H1 (cell line): ENCODE measurements around the gene LRRC74B. TPM values are rescaled to one million over a fixed set of nuclear protein-coding genes. Genes with fewer than 3 reads are reported as not detected.

Experiments
- CTCF ChIA-PET: fragments of 300-600 bp; sonication (Branson Sonifier 250); formaldehyde crosslinking; loops from one replicate; lab custom pipeline; 2021; ENCODE audit not compliant: partially characterized antibody; lab: Charles Lee
- POLR2A ChIA-PET: fragments of 300-600 bp; sonication (Branson Sonifier 250); formaldehyde crosslinking; loops from one replicate; lab custom pipeline; 2021; ENCODE audit warnings: inconsistent platforms; ENCODE audit not compliant: partially characterized antibody; lab: Charles Lee
- DNase-seq, 2 experiments: peaks; one replicate each; pipeline versions ENCODE4 v3.0.0 to v3.0.0-alpha.2; 2010 to 2022; ENCODE audit warnings: low spot score in 2 of 2, low read depth in 1 of 2, mixed read lengths in 1 of 2
- FAIRE-seq: peaks from 2 replicates; lab custom pipeline; 2011; peaks lifted over from hg19 to GRCh38; lab: Jason Lieb, UNC
- H2AFZ ChIP-seq: 2 replicates; pipeline ENCODE4 v1.8.1; 2012; ENCODE audit warnings: low read length, inconsistent platforms
- H2AK5ac ChIP-seq: 2 replicates; pipeline ENCODE4 v1.6.1; 2013; ENCODE audit warnings: low read depth, low read length
- H2BK120ac ChIP-seq: replicated peaks from 2 replicates; pipeline ENCODE3; 2013; ENCODE audit warnings: low read depth, low read length, inconsistent platforms
- H2BK12ac ChIP-seq: 2 replicates; pipeline ENCODE4 v1.6.1; 2013; ENCODE audit warnings: low read depth, low read length
- H2BK15ac ChIP-seq: 2 replicates; pipeline ENCODE4 v1.6.1; 2013; ENCODE audit warnings: low read length
- H2BK20ac ChIP-seq: 2 replicates; pipeline ENCODE4 v1.6.1; 2013; ENCODE audit warnings: low read length
- H2BK5ac ChIP-seq: 2 replicates; pipeline ENCODE4 v1.6.1; 2013; ENCODE audit warnings: low read depth, low read length
- H3K14ac ChIP-seq: 2 replicates; pipeline ENCODE4 v1.6.1; 2013; ENCODE audit warnings: inconsistent platforms; ENCODE audit not compliant: insufficient read length
- H3K18ac ChIP-seq: 2 replicates; pipeline ENCODE4 v1.6.1; 2013; ENCODE audit warnings: low read length; ENCODE audit errors: extremely low read depth
- H3K23ac ChIP-seq: 2 replicates; pipeline ENCODE4 v1.6.1; 2013; ENCODE audit warnings: inconsistent platforms; ENCODE audit not compliant: insufficient read length
- H3K23me2 ChIP-seq: 2 replicates; pipeline ENCODE4 v1.6.1; 2013; ENCODE audit warnings: low read depth, low read length
- H3K27ac ChIP-seq: 2 replicates; pipeline ENCODE4 v1.6.1; 2011; ENCODE audit warnings: low read depth, low read length, inconsistent platforms
- H3K27me3 ChIP-seq, 4 experiments: replicated peaks in 1 of 4; 1 replicate in 1 of 4; 2 replicates in 3 of 4; pipeline versions ENCODE4 v1.6.1 to v1.8.1; 2011 to 2013; ENCODE audit warnings: low read length in 3 of 4, mild to moderate bottlenecking in 3 of 4, inconsistent platforms in 2 of 4, mixed read lengths in 2 of 4, moderate library complexity in 1 of 4; ENCODE audit not compliant: control insufficient read depth in 3 of 4, insufficient read depth in 3 of 4; ENCODE audit errors: extremely low read depth in 1 of 4
- H3K36me3 ChIP-seq, 4 experiments: 2 replicates each; pipeline versions ENCODE4 v1.6.1 to v1.8.1; 2011 to 2013; ENCODE audit warnings: mild to moderate bottlenecking in 4 of 4, low read length in 3 of 4, moderate library complexity in 2 of 4, control low read depth in 1 of 4, inconsistent platforms in 1 of 4; ENCODE audit not compliant: insufficient read depth in 4 of 4, control insufficient read depth in 2 of 4
- H3K4ac ChIP-seq: replicated peaks from 2 replicates; pipeline ENCODE3; 2013; ENCODE audit warnings: low read length, low read depth, mixed read lengths, inconsistent platforms; ENCODE audit not compliant: insufficient read length
- H3K4me1 ChIP-seq, 4 experiments: replicated peaks in 1 of 4; 1 replicate in 1 of 4; 2 replicates in 3 of 4; pipeline versions ENCODE4 v1.6.1 to v1.8.1; 2011 to 2013; ENCODE audit warnings: low read length in 3 of 4, inconsistent platforms in 2 of 4, mixed read lengths in 1 of 4; ENCODE audit not compliant: insufficient read depth in 4 of 4, control insufficient read depth in 3 of 4
- H3K4me2 ChIP-seq, 2 experiments: 2 replicates each; pipeline versions ENCODE4 v1.6.1 to v1.8.1; 2011 to 2013; ENCODE audit warnings: low read depth in 2 of 2, low read length in 2 of 2, control low read depth in 1 of 2, inconsistent platforms in 1 of 2, mild to moderate bottlenecking in 1 of 2; ENCODE audit not compliant: insufficient read depth in 1 of 2
- H3K4me3 ChIP-seq, 4 experiments: fragments of 200-600, 300-600 bp in 1 of 4; sonication (generic), shearing (Covaris generic), sonication (Bioruptor Twin) in 1 of 4; 2 replicates each; pipeline versions ENCODE4 v1.5.1 to v1.8.1; 2011 to 2016; ENCODE audit warnings: low read length in 4 of 4, low read depth in 3 of 4, control low read depth in 2 of 4, inconsistent platforms in 2 of 4, mild to moderate bottlenecking in 2 of 4, mixed read lengths in 1 of 4, moderate library complexity in 1 of 4; ENCODE audit not compliant: insufficient read depth in 2 of 4; ENCODE audit errors: extremely low read depth in 1 of 4
- H3K56ac ChIP-seq: replicated peaks from 2 replicates; pipeline ENCODE3; 2013; ENCODE audit warnings: low read depth, mild to moderate bottlenecking, mixed read lengths, low read length, inconsistent platforms; ENCODE audit not compliant: insufficient read length
- H3K79me1 ChIP-seq: 2 replicates; pipeline ENCODE4 v1.6.1; 2013; ENCODE audit warnings: low read depth, low read length, control low read depth
- H3K79me2 ChIP-seq, 2 experiments: 2 replicates each; pipeline versions ENCODE4 v1.6.1 to v1.8.1; 2012 to 2013; ENCODE audit warnings: low read length in 2 of 2, mild to moderate bottlenecking in 2 of 2, inconsistent platforms in 1 of 2; ENCODE audit not compliant: insufficient read depth in 2 of 2, control insufficient read depth in 1 of 2
- H3K9ac ChIP-seq, 4 experiments: replicated peaks in 1 of 4; 1 replicate in 1 of 4; 2 replicates in 3 of 4; pipeline versions ENCODE4 v1.6.1 to v1.8.1; 2011 to 2013; ENCODE audit warnings: low read depth in 3 of 4, low read length in 3 of 4, control low read depth in 2 of 4, mild to moderate bottlenecking in 2 of 4, moderate library complexity in 2 of 4, inconsistent platforms in 1 of 4; ENCODE audit errors: extremely low read depth in 1 of 4
- H3K9me3 ChIP-seq, 2 experiments: 2 replicates each; pipeline versions ENCODE4 v1.6.1 to v1.8.1; 2012 to 2013; ENCODE audit warnings: mild to moderate bottlenecking in 2 of 2, moderate library complexity in 2 of 2, control low read depth in 1 of 2, inconsistent platforms in 1 of 2, low read depth in 1 of 2, low read length in 1 of 2, mixed read lengths in 1 of 2; ENCODE audit not compliant: insufficient read depth in 2 of 2
- H4K20me1 ChIP-seq, 2 experiments: replicated peaks in 1 of 2; 2 replicates each; pipeline versions ENCODE3 to v1.8.1; 2011 to 2013; ENCODE audit warnings: inconsistent platforms in 2 of 2, low read length in 2 of 2, mild to moderate bottlenecking in 1 of 2; ENCODE audit not compliant: insufficient read depth in 2 of 2, control insufficient read depth in 1 of 2
- H4K5ac ChIP-seq: 2 replicates; pipeline ENCODE4 v1.6.1; 2013; ENCODE audit warnings: low read length, low read depth, mixed read lengths, inconsistent platforms; ENCODE audit not compliant: insufficient read length
- H4K8ac ChIP-seq: 2 replicates; pipeline ENCODE4 v1.8.0; 2013; ENCODE audit warnings: mild to moderate bottlenecking, moderate library complexity, low read length, inconsistent platforms; ENCODE audit not compliant: insufficient read depth; ENCODE audit errors: extremely low read depth
- H4K91ac ChIP-seq: replicated peaks from 2 replicates; pipeline ENCODE3; 2013; ENCODE audit warnings: low read length, mixed read lengths, inconsistent platforms; ENCODE audit not compliant: insufficient read length
- BCL11A ChIP-seq, 2 experiments: IDR thresholded peaks; one replicate each; pipeline ENCODE4 v1.6.1; 2011; ENCODE audit warnings: low read depth in 2 of 2, low read length in 2 of 2, mild to moderate bottlenecking in 2 of 2
- CHD1 ChIP-seq: IDR thresholded peaks from 2 replicates; pipeline ENCODE4 v1.6.1; 2012; ENCODE audit warnings: low read depth, low read length, improper control_type of control experiment
- HDAC2 ChIP-seq, 2 experiments: fragments of 300-600 bp in 1 of 2; sonication (generic) in 1 of 2; IDR thresholded peaks; 2 replicates each; pipeline ENCODE4 v1.6.1; 2011 to 2012; ENCODE audit warnings: low read depth in 2 of 2, low read length in 2 of 2, mild to moderate bottlenecking in 2 of 2, moderate library complexity in 2 of 2, borderline replicate concordance in 1 of 2, inconsistent platforms in 1 of 2
- KDM5A ChIP-seq: fragments of 200-600 bp; IDR thresholded peaks from 2 replicates; pipeline ENCODE4 v1.7.1; 2012; ENCODE audit warnings: mild to moderate bottlenecking, low read length, inconsistent platforms, mixed read lengths
- SIRT6 ChIP-seq: IDR thresholded peaks from one replicate; pipeline ENCODE4 v1.7.1; 2012; ENCODE audit warnings: low read length, inconsistent platforms
- SP1 ChIP-seq: IDR thresholded peaks from 2 replicates; pipeline ENCODE4 v1.6.1; 2011; ENCODE audit warnings: low read depth, low read length
- TAF1 ChIP-seq: IDR thresholded peaks from 2 replicates; pipeline ENCODE4 v1.6.1; 2011; ENCODE audit warnings: mild to moderate bottlenecking, low read depth, low read length
- YY1 ChIP-seq: IDR thresholded peaks from 2 replicates; pipeline ENCODE4 v1.6.1; 2011; ENCODE audit warnings: low read depth, mild to moderate bottlenecking, low read length
- WGBS, 2 experiments: shearing (Covaris generic) in 1 of 2; methylation state at CpG; one replicate each; pipeline versions ENCODE4 v1.1.6 to v1.1.7; 2013 to 2015; ENCODE audit warnings: low lambda C conversion rate in 2 of 2, mixed read lengths in 2 of 2, inconsistent platforms in 1 of 2, low coverage in 1 of 2, missing lambda C conversion rate in 1 of 2; ENCODE audit not compliant: insufficient replicate concordance in 2 of 2, insufficient coverage in 1 of 2, insufficient read length in 1 of 2; ENCODE audit errors: extremely low coverage in 1 of 2, missing lambda C conversion rate in 1 of 2; 5-methylcytosine and 5-hydroxymethylcytosine counted together
- polyA plus RNA-seq, 7 experiments: library from polyadenylated mRNA; depleted of rRNA in 3 of 7; stranded (reverse) in 5 of 7; unstranded in 2 of 7; fragments of >200 nt in 5 of 7; fragments of 200-250 nt in 2 of 7; gene quantifications; 1 replicate in 5 of 7; 2 replicates in 1 of 7; 4 replicates in 1 of 7; pipeline versions ENCODE4 v1.2.1 to v1.2.3, GENCODE V29; 2011 to 2013; ENCODE audit warnings: missing spikeins in 2 of 7, mixed read lengths in 2 of 7
- total RNA-seq: library from RNA; stranded (reverse); fragmentation: NEBNext Ultra II Directional; extraction: Animal tissue kit (Norgen Biotek cat#: 25700); gene quantifications from 2 replicates; pipeline ENCODE4 v1.2.1, GENCODE V29; 2021

The LRRC74B gene
- total and polyA plus RNA-seq, 2 of the 8 experiments (the other 6 are each of a cell fraction or from before 2014, with no cell fraction given), result not detected

DNA sequence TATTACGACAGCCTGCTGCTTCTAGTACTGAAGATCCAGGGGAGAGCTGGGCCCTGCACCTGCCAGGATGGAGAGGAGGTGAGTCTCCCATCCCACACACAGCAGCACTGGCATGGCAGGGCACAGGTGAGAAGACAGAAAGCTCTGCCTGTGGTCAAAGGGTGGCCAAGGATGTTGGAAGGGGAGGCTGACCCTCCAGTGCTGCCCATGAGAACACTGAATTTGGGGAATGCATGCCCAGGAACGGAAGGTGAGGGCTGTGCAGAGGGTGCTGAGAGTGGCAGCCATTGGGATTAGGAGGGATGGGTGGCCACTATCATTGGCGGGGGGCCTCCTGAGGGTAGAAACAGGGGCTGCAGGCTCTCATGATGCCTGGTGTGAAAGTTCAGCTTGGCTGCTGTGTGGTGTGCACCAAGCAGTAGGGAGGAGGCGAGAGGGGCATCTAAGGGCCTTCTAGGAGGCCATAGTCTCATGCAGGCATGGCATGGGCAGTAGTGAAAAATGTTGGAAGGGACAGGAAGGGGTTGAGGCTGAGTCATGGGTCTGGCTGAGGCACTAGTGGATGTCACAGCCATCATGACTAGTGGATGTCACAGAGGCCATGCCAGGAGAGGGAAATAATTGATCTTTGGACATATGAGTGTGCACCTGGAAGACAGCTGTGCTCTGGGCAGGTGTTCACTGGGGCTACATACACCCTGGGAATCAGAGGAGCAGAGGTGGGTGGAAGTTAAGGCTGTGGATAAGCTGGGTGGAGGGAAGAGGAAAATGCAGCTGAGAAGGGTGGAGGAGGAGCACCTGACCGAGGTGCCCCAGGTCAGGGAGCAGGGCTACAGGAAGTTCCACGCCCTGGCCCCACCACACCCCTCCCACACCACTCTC, 2.5 kb upstream of the LRRC74B start:
- no peaks in the 10 kb centered on the region for H3K9me3 ChIP-seq
- H3K4ac ChIP-seq, result no peak overlapping the region
- H2AK5ac ChIP-seq, result no peak overlapping the region
- no peak overlapping the region for H2BK120ac ChIP-seq
- no peak overlapping the region for H3K4me2 ChIP-seq
- H2BK15ac ChIP-seq, result no peak overlapping the region
- H3K23me2 ChIP-seq, result peaks cover 6% of the 10 kb centered on the region; the same call in 1 of the 2 replicates
- H3K4me3 ChIP-seq, result no peak overlapping the region
- H3K36me3 ChIP-seq, result no peaks in the 10 kb centered on the region
- DNase-seq (no peak), FAIRE-seq (no peak)
- H3K79me1 ChIP-seq, result no peaks in the 10 kb centered on the region
- no peak overlapping the region for H3K9ac ChIP-seq
- H3K23ac ChIP-seq, result no peak overlapping the region
- no peak overlapping the region for H4K5ac ChIP-seq
- no peak overlapping the region; the same call in 1 of the 2 replicates for H4K8ac ChIP-seq
- CTCF ChIA-PET, result interaction anchor here (1.0 to 3.9 kb wide), 3 partner anchors 20 to 50 kb away, joined by 3 to 18 read pairs (median 5); no protein-coding TSS in a partner anchor
- 0 out of 2 replicates have a peak overlapping the region, but pooled peaks have one; percentile 17 for H2BK12ac ChIP-seq
- no peak overlapping the region for H4K91ac ChIP-seq
- H3K4me1 ChIP-seq, result peaks cover 0 to 10% (median 0%) of the 10 kb centered on the region in 4 experiments; a peak in 2 of 7 replicates
- H2AFZ ChIP-seq, result no peak overlapping the region
- H4K20me1 ChIP-seq, result no peaks in the 10 kb centered on the region
- peaks cover 0 to 7% (median 2%) of the 10 kb centered on the region in 4 experiments; a peak in 3 of 7 replicates for H3K27me3 ChIP-seq
- POLR2A ChIA-PET, result interaction anchor here (0.7 to 1.8 kb wide), 3 partner anchors 9 to 44 kb away, joined by 3 to 5 read pairs (median 3); no protein-coding TSS in a partner anchor
- no peak overlapping the region for H3K56ac ChIP-seq
- H2BK20ac ChIP-seq, result no peak overlapping the region
- WGBS, 2 experiments, result 88% methylated on average over 6 of the region's 6 CpGs; no CpG with 5 or more reads in 1 of the 2 experiments
- H3K18ac ChIP-seq, result no peak overlapping the region
- H3K27ac ChIP-seq, result no peak overlapping the region
- no peaks in the 10 kb centered on the region for H3K79me2 ChIP-seq
- H3K14ac ChIP-seq, result no peak overlapping the region
- no peak overlapping the region for H2BK5ac ChIP-seq
- no peak for TF ChIP-seq BCL11A (IDR thresholded peaks at IDR 0.05; ENCODE audit: low read depth in 2 of 2, low read length in 2 of 2)
- no peak for TF ChIP-seq YY1
- TF ChIP-seq KDM5A, result no peak
- no peak for TF ChIP-seq HDAC2 (IDR thresholded peaks at IDR 0.05; ENCODE audit: borderline replicate concordance in 1 of 2, low read depth in 2 of 2, low read length in 2 of 2)
- no peak for TF ChIP-seq TAF1
- TF ChIP-seq SIRT6, result no peak
- TF ChIP-seq SP1, result no peak
- no peak for TF ChIP-seq CHD1
